HEK293T (cell line): Measurements from ENCODE around the gene RAPH1.

Experiments
- ARNT ChIP-seq: fragments of 450-650 bp; IDR thresholded peaks from 2 replicates; pipeline ENCODE4 v1.6.1; 2017; ENCODE audit warnings: mild to moderate bottlenecking
- FOXA1 ChIP-seq: fragments of 450-650 bp; IDR thresholded peaks from 2 replicates; pipeline ENCODE4 v1.6.1; 2016; ENCODE audit warnings: mild to moderate bottlenecking
- FOXM1 ChIP-seq: fragments of 450-650 bp; IDR thresholded peaks from 2 replicates; pipeline ENCODE4 v1.6.1; 2017; ENCODE audit warnings: mild to moderate bottlenecking, borderline replicate concordance
- HDGF ChIP-seq: fragments of 450-650 bp; IDR thresholded peaks from 2 replicates; pipeline ENCODE4 v1.6.1; 2017; ENCODE audit warnings: antibody characterized with exemption, borderline replicate concordance
- SP1 ChIP-seq: fragments of 450-650 bp; IDR thresholded peaks from 2 replicates; pipeline ENCODE4 v1.6.1; 2017

- TF ChIP-seq ARNT (no peak), SP1 (no peak), FOXM1 (no peak), HDGF (no peak), FOXA1 (no peak)
These were observed 47.4 kb upstream of the RAPH1 start for GRCh38 chr2:203582468-203582867.
